OCI-LY3 (cell line): ENCODE results near the gene TAS2R41.

Experiments
- H2AFZ ChIP-seq: fragments of 200-600, 300-600 bp; shearing (Covaris generic); 2 replicates; pipeline ENCODE4 v1.6.0; 2014; ENCODE audit warnings: antibody characterized with exemption, low read depth, low read length
- H3K27ac ChIP-seq: fragments of 200-600, 300-600 bp; sonication (generic); 2 replicates; pipeline ENCODE4 v1.5.1; 2014; ENCODE audit warnings: mild to moderate bottlenecking, low read length, moderate library complexity, mixed read lengths
- H3K27me3 ChIP-seq: fragments of 200-600, 300-600 bp; sonication (generic); 2 replicates; pipeline ENCODE4 v1.6.1; 2014; ENCODE audit warnings: low read depth, low read length, mixed read lengths
- H3K36me3 ChIP-seq: fragments of 200-600, 300-600 bp; sonication (generic); replicated peaks from 2 replicates; pipeline ENCODE3; 2014; ENCODE audit warnings: low read depth, low read length, mixed read lengths
- H3K4me1 ChIP-seq: fragments of 300-600, 200-600 bp; sonication (generic); 2 replicates; pipeline ENCODE4 v1.6.1; 2014; ENCODE audit warnings: low read length, mixed read lengths
- H3K4me2 ChIP-seq: fragments of 200-600, 300-600 bp; sonication (generic); 2 replicates; pipeline ENCODE4 v1.6.1; 2014; ENCODE audit warnings: low read length, mixed read lengths
- H3K4me3 ChIP-seq: fragments of 300-600, 200-600 bp; sonication (generic); 2 replicates; pipeline ENCODE4 v1.5.1; 2014; ENCODE audit warnings: antibody characterized with exemption, mild to moderate bottlenecking, low read length, moderate library complexity
- H3K79me2 ChIP-seq: fragments of 300-600, 200-600 bp; shearing (Covaris generic); 2 replicates; pipeline ENCODE4 v1.6.1; 2014; ENCODE audit warnings: mild to moderate bottlenecking, low read length, mixed read lengths
- H3K9ac ChIP-seq: fragments of 300-600, 200-600 bp; shearing (Covaris generic); 2 replicates; pipeline ENCODE4 v1.6.0; 2014; ENCODE audit warnings: mild to moderate bottlenecking, low read length, moderate library complexity
- H3K9me3 ChIP-seq: fragments of 200-600, 300-600 bp; shearing (Covaris generic); 2 replicates; pipeline ENCODE4 v1.6.1; 2014; ENCODE audit warnings: low read length, mixed read lengths; ENCODE audit not compliant: insufficient read depth
- H4K20me1 ChIP-seq: fragments of 200-600, 300-600 bp; sonication (generic); 2 replicates; pipeline ENCODE4 v1.6.1; 2016; ENCODE audit warnings: low read length, mixed read lengths; ENCODE audit not compliant: insufficient read depth
- CTCF ChIP-seq: fragments of 200-600, 300-600 bp; sonication (generic); IDR thresholded peaks from 2 replicates; pipeline ENCODE4 v1.5.1; 2014; ENCODE audit warnings: antibody characterized with exemption, low read length, low read depth
- EZH2phosphoT487 ChIP-seq: fragments of 200-600 bp; shearing (Covaris generic); IDR thresholded peaks from 2 replicates; pipeline ENCODE4 v1.6.1; 2018; ENCODE audit warnings: antibody characterized with exemption, mixed run types, low read depth

Gene TAS2R41

GRCh38 chr7:143511593-143512047 is 33.9 kb downstream of the TAS2R41 start:
- Histone ChIP-seq H3K4me1 (no peaks in the 10 kb centered on the region), H4K20me1 (no peaks in the 10 kb centered on the region), H3K27ac (no peak overlapping the region), H3K9ac (no peak overlapping the region), H2AFZ (no peak overlapping the region), H3K9me3 (no peaks in the 10 kb centered on the region), H3K27me3 (no peaks in the 10 kb centered on the region), H3K4me2 (no peak overlapping the region), H3K79me2 (no peaks in the 10 kb centered on the region), H3K36me3 (no peaks in the 10 kb centered on the region), H3K4me3 (no peak overlapping the region)
- TF ChIP-seq EZH2phosphoT487 (no peak), CTCF (no peak)

GRCh38 chr7:143512488-143513340 is 35.0 kb downstream of the TAS2R41 start:
- Histone ChIP-seq H3K27ac (no peak overlapping the region), H2AFZ (no peak overlapping the region), H3K27me3 (0 out of 2 replicates have a peak, but pooled peaks cover 6% of the 10 kb centered on the region), H3K9ac (no peak overlapping the region), H3K4me1 (peaks cover 9% of the 10 kb centered on the region), H3K4me2 (no peak overlapping the region), H3K4me3 (no peak overlapping the region), H4K20me1 (no peaks in the 10 kb centered on the region), H3K79me2 (no peaks in the 10 kb centered on the region), H3K9me3 (no peaks in the 10 kb centered on the region), H3K36me3 (no peaks in the 10 kb centered on the region)
- TF ChIP-seq EZH2phosphoT487 = no peak
- TF ChIP-seq CTCF = no peak

GRCh38 chr7:143514487-143514886 is 36.8 kb downstream of the TAS2R41 start:
- Histone ChIP-seq H3K36me3 (no peaks in the 10 kb centered on the region), H3K4me3 (no peak overlapping the region), H3K27me3 (peaks cover 11% of the 10 kb centered on the region; the same call in 1 of the 2 replicates), H3K4me2 (no peak overlapping the region), H3K9me3 (no peaks in the 10 kb centered on the region), H3K27ac (no peak overlapping the region), H3K9ac (no peak overlapping the region), H2AFZ (no peak overlapping the region), H4K20me1 (no peaks in the 10 kb centered on the region), H3K79me2 (no peaks in the 10 kb centered on the region), H3K4me1 (peaks cover 9% of the 10 kb centered on the region)
- TF ChIP-seq CTCF = no peak

GRCh38 chr7:143514995-143515735 is 37.5 kb downstream of the TAS2R41 start:
- Histone ChIP-seq H4K20me1 (no peaks in the 10 kb centered on the region), H2AFZ (no peak overlapping the region), H3K27me3 (peaks cover 17% of the 10 kb centered on the region; the same call in 1 of the 2 replicates)

More at GRCh38 chr7:143514995-143515735, 37.5 kb downstream of the TAS2R41 start:
- H3K9ac ChIP-seq = no peak overlapping the region
- no peak overlapping the region for H3K4me3 ChIP-seq
- no peaks in the 10 kb centered on the region for H3K9me3 ChIP-seq
- TF ChIP-seq CTCF = no peak
- no peak for TF ChIP-seq EZH2phosphoT487
- H3K36me3 ChIP-seq = no peaks in the 10 kb centered on the region
- H3K27ac ChIP-seq = no peak overlapping the region
- peaks cover 9% of the 10 kb centered on the region for H3K4me1 ChIP-seq
- H3K79me2 ChIP-seq = no peaks in the 10 kb centered on the region
- no peak overlapping the region for H3K4me2 ChIP-seq
